Testis (tissue), 3 donors: ENCODE results near the gene CCDC80. TPM values are rescaled to one million over a fixed set of nuclear protein-coding genes. Genes with fewer than 3 reads are reported as not detected.

ENCODE experiments used
- DNase-seq: peaks from one replicate; pipeline ENCODE4 v3.0.0-alpha.2; 2019
- H3K27ac ChIP-seq, 2 donors: fragments of 200-600 bp; sonication (generic); one replicate each; pipeline ENCODE4 v1.5.1; 2019
- H3K27me3 ChIP-seq: fragments of 200-600 bp; sonication (generic); one replicate; pipeline ENCODE4 v1.5.1; 2019
- H3K36me3 ChIP-seq: fragments of 200-600 bp; sonication (generic); one replicate; pipeline ENCODE4 v1.5.1; 2017; ENCODE audit warnings: low read depth; ENCODE audit errors: missing control alignments
- H3K4me1 ChIP-seq: fragments of 200-600 bp; sonication (generic); one replicate; pipeline ENCODE4 v1.5.1; 2019
- H3K4me3 ChIP-seq, 2 donors: fragments of 200-600 bp; sonication (generic); one replicate each; pipeline ENCODE4 v1.5.1; 2017 to 2019
- H3K9me3 ChIP-seq: fragments of 200-600 bp; sonication (generic); one replicate; pipeline ENCODE4 v1.5.1; 2017
- CTCF ChIP-seq, 3 experiments: fragments of 450-650 bp in 2 of 3; fragments of 200-600 bp in 1 of 3; sonication (generic) in 1 of 3; IDR thresholded peaks; one replicate each; pipeline ENCODE4 v1.5.1; 2016 to 2019; ENCODE audit warnings: antibody characterized with exemption in 3 of 3, mild to moderate bottlenecking in 2 of 3, moderate library complexity in 1 of 3
- POLR2A ChIP-seq: fragments of 450-650 bp; IDR thresholded peaks from one replicate; pipeline ENCODE4 v1.6.1; 2017; ENCODE audit warnings: antibody characterized with exemption, mild to moderate bottlenecking, moderate library complexity
- WGBS, 2 donors: methylation state at CpG; one replicate each; pipeline ENCODE4 v1.1.5; 2018; 5-methylcytosine and 5-hydroxymethylcytosine counted together
- intact Hi-C: fragments of 100-400 bp; cut with DNase I; formaldehyde crosslinking; loops from one replicate; pipeline ENCODE4 v1.15.1; 2023; ENCODE audit warnings: low total_unique reads
- polyA plus RNA-seq: library from polyadenylated mRNA; stranded (reverse); fragments of 350-450 nt; fragmentation: Illumina TruSeq; extraction: RNeasy Lipid Tissue Mini Kit (QIAGEN cat#74804); gene quantifications from one replicate; pipeline ENCODE4 v1.2.3, GENCODE V29; 2014; ENCODE audit warnings: low read depth, low replicate concordance; ENCODE audit not compliant: insufficient read depth
- total RNA-seq, 2 donors: library from RNA; depleted of rRNA; stranded (reverse); fragments of >200 nt; gene quantifications; one replicate each; pipeline ENCODE4 v1.2.3, GENCODE V29; 2016

The CCDC80 gene
- total and polyA plus RNA-seq, 3 donors from 2014 or later, result 13.8 to 159 (median 18.8) TPM

- TF ChIP-seq CTCF (IDR thresholded peaks at IDR 0.05) (no peak), POLR2A (no peak)
- Histone ChIP-seq H3K27me3 (no peaks in the 10 kb centered on the region), H3K9me3 (no peaks in the 10 kb centered on the region), H3K27ac (no peak overlapping the region), H3K4me1 (peaks cover 4% of the 10 kb centered on the region), H3K36me3 (no peaks in the 10 kb centered on the region), H3K4me3 (no peak overlapping the region)
- 35 to 38% methylated on average over 4 of the region's 4 CpGs for WGBS, 2 donors
- DNase-seq, result no peak
- intact Hi-C loops, result no loop called here
Measured at GRCh38 chr3:112604536-112604935, 36.4 kb downstream of the CCDC80 start.

- TF ChIP-seq CTCF (IDR thresholded peaks at IDR 0.05) (no peak), POLR2A (no peak)
Measured at GRCh38 chr3:112602217-112602838, 38.6 kb downstream of the CCDC80 start.

GRCh38 chr3:112598731-112599130, 42.2 kb downstream of the CCDC80 start:
- Histone ChIP-seq H3K27ac (no peak overlapping the region), H3K36me3 (no peaks in the 10 kb centered on the region), H3K4me3 (no peak overlapping the region), H3K4me1 (peaks cover 4% of the 10 kb centered on the region), H3K9me3 (no peaks in the 10 kb centered on the region), H3K27me3 (no peaks in the 10 kb centered on the region)
- DNase-seq, result no peak
- TF ChIP-seq CTCF (IDR thresholded peaks at IDR 0.05) (no peak), POLR2A (no peak)
- intact Hi-C loops, result no loop called here

More at GRCh38 chr3:112602217-112602838, 38.6 kb downstream of the CCDC80 start:
- Histone ChIP-seq H3K36me3 (no peaks in the 10 kb centered on the region), H3K27ac (no peak overlapping the region), H3K27me3 (no peaks in the 10 kb centered on the region), H3K4me1 (peaks cover 4% of the 10 kb centered on the region), H3K4me3 (no peak overlapping the region), H3K9me3 (no peaks in the 10 kb centered on the region)
- intact Hi-C loops, result no loop called here
- DNase-seq, result no peak

GRCh38 chr3:112597945-112598344, 43.0 kb downstream of the CCDC80 start:
- peaks cover 4% of the 10 kb centered on the region for H3K4me1 ChIP-seq
- no peaks in the 10 kb centered on the region for H3K36me3 ChIP-seq
- H3K4me3 ChIP-seq, result no peak overlapping the region
- no peak for TF ChIP-seq POLR2A
- no peak for TF ChIP-seq CTCF (IDR thresholded peaks at IDR 0.05)
- no peaks in the 10 kb centered on the region for H3K27me3 ChIP-seq
- intact Hi-C loops, result no loop called here
- WGBS, 2 donors, result 92 to 96% methylated on average over 2 of the region's 2 CpGs
- DNase-seq, result no peak
- no peaks in the 10 kb centered on the region for H3K9me3 ChIP-seq
- H3K27ac ChIP-seq, result no peak overlapping the region

- no peak overlapping the region for H3K4me3 ChIP-seq
- no peaks in the 10 kb centered on the region for H3K27me3 ChIP-seq
- TF ChIP-seq POLR2A (no peak), CTCF (IDR thresholded peaks at IDR 0.05) (no peak)
- no peaks in the 10 kb centered on the region for H3K9me3 ChIP-seq
- no peak for DNase-seq
- no peaks in the 10 kb centered on the region for H3K4me1 ChIP-seq
- no peaks in the 10 kb centered on the region for H3K36me3 ChIP-seq
- no peak overlapping the region for H3K27ac ChIP-seq
- intact Hi-C loops, result no loop called here
- 95 to 100% methylated on average over 2 of the region's 2 CpGs for WGBS, 2 donors
Measured at GRCh38 chr3:112594856-112595255, 46.1 kb downstream of the CCDC80 start.
